Liver (tissue), 9 donors: ENCODE measurements around the gene LRRTM4. TPM values are rescaled to one million over a fixed set of nuclear protein-coding genes. Genes with fewer than 3 reads are reported as not detected.

Source experiments
- DNase-seq: peaks from one replicate; pipeline ENCODE4 v3.0.0-alpha.2; 2017; ENCODE audit warnings: low spot score
- H3K27ac ChIP-seq, 2 donors: one replicate each; pipeline ENCODE4 v1.7.0; 2013; ENCODE audit warnings: inconsistent platforms in 2 of 2, low read length in 2 of 2, control low read depth in 1 of 2, low read depth in 1 of 2, mild to moderate bottlenecking in 1 of 2
- H3K27me3 ChIP-seq, 4 donors: one replicate each; pipeline versions ENCODE4 v1.6.1 to v1.7.0; 2013; ENCODE audit warnings: low read length in 3 of 4, inconsistent platforms in 1 of 4, mild to moderate bottlenecking in 1 of 4, moderate library complexity in 1 of 4; ENCODE audit not compliant: control insufficient read depth in 4 of 4, insufficient read depth in 4 of 4
- H3K36me3 ChIP-seq, 4 donors: one replicate each; pipeline versions ENCODE4 v1.6.1 to v1.7.0; 2013; ENCODE audit warnings: low read length in 3 of 4, mild to moderate bottlenecking in 3 of 4, low read depth in 1 of 4, moderate library complexity in 1 of 4; ENCODE audit not compliant: control insufficient read depth in 4 of 4, insufficient read depth in 3 of 4
- H3K4me1 ChIP-seq, 4 donors: one replicate each; pipeline versions ENCODE4 v1.6.1 to v1.7.0; 2013; ENCODE audit warnings: low read length in 3 of 4, mild to moderate bottlenecking in 3 of 4, moderate library complexity in 1 of 4; ENCODE audit not compliant: control insufficient read depth in 4 of 4, insufficient read depth in 4 of 4
- H3K4me3 ChIP-seq, 3 donors: one replicate each; pipeline versions ENCODE4 v1.6.1 to v1.7.0; 2013; ENCODE audit warnings: low read length in 3 of 3, control low read depth in 1 of 3, low read depth in 1 of 3, mild to moderate bottlenecking in 1 of 3
- H3K9ac ChIP-seq, 2 donors: one replicate each; pipeline ENCODE4 v1.7.0; 2013; ENCODE audit warnings: low read length in 2 of 2, mild to moderate bottlenecking in 2 of 2, moderate library complexity in 2 of 2, control low read depth in 1 of 2, low read depth in 1 of 2
- H3K9me3 ChIP-seq, 4 donors: one replicate each; pipeline versions ENCODE4 v1.6.1 to v1.7.0; 2013; ENCODE audit warnings: low read length in 3 of 4; ENCODE audit not compliant: control insufficient read depth in 4 of 4
- ATF3 ChIP-seq: IDR thresholded peaks from 2 replicates; pipeline ENCODE4 v1.6.1; 2016; ENCODE audit warnings: antibody characterized with exemption
- CTCF ChIP-seq: fragments of 150-350 bp; IDR thresholded peaks from 2 replicates; pipeline ENCODE4 v1.5.1; 2017; ENCODE audit warnings: improper control_type of control experiment, low read depth, low read length; ENCODE audit not compliant: missing input control
- EGR1 ChIP-seq, 2 donors: IDR thresholded peaks; 2 replicates each; pipeline ENCODE4 v1.6.1; 2016 to 2018; ENCODE audit warnings: antibody characterized with exemption in 2 of 2, low read depth in 2 of 2
- FOXA1 ChIP-seq: IDR thresholded peaks from 2 replicates; pipeline ENCODE4 v1.6.1; 2016; ENCODE audit warnings: antibody characterized with exemption
- FOXA2 ChIP-seq: IDR thresholded peaks from 2 replicates; pipeline ENCODE4 v1.6.1; 2016; ENCODE audit warnings: antibody characterized with exemption
- GABPA ChIP-seq, 2 donors: IDR thresholded peaks in 1 of 2; conservative IDR thresholded peaks in 1 of 2; 2 replicates each; pipeline ENCODE4 v1.6.1; 2016; ENCODE audit warnings: antibody characterized with exemption in 2 of 2, mild to moderate bottlenecking in 1 of 2, moderate library complexity in 1 of 2
- HNF4A ChIP-seq, 2 donors: conservative IDR thresholded peaks; 2 replicates each; pipeline ENCODE4 v1.6.1; 2016; ENCODE audit warnings: antibody characterized with exemption in 2 of 2, mild to moderate bottlenecking in 2 of 2
- HNF4G ChIP-seq: IDR thresholded peaks from 2 replicates; pipeline ENCODE4 v1.6.1; 2016; ENCODE audit warnings: antibody characterized with exemption
- JUND ChIP-seq, 2 donors: IDR thresholded peaks; 2 replicates each; pipeline ENCODE4 v1.6.1; 2016; ENCODE audit warnings: antibody characterized with exemption in 2 of 2
- MAX ChIP-seq: IDR thresholded peaks from 2 replicates; pipeline ENCODE4 v1.6.1; 2016; ENCODE audit warnings: antibody characterized with exemption
- NR2F2 ChIP-seq: IDR thresholded peaks from 2 replicates; pipeline ENCODE4 v1.6.1; 2016; ENCODE audit warnings: antibody characterized with exemption
- RAD21 ChIP-seq, 2 donors: IDR thresholded peaks; 2 replicates each; pipeline ENCODE4 v1.6.1; 2016; ENCODE audit warnings: antibody characterized with exemption in 2 of 2, mild to moderate bottlenecking in 2 of 2
- REST ChIP-seq: IDR thresholded peaks from 2 replicates; pipeline ENCODE4 v1.6.1; 2016; ENCODE audit warnings: antibody characterized with exemption, mild to moderate bottlenecking
- SP1 ChIP-seq: IDR thresholded peaks from 2 replicates; pipeline ENCODE4 v1.6.1; 2018; ENCODE audit warnings: antibody characterized with exemption, mild to moderate bottlenecking
- TAF1 ChIP-seq: conservative IDR thresholded peaks from 2 replicates; pipeline ENCODE4 v1.6.1; 2016; ENCODE audit warnings: antibody characterized with exemption, mild to moderate bottlenecking
- ZBTB33 ChIP-seq: IDR thresholded peaks from 2 replicates; pipeline ENCODE4 v1.6.1; 2016; ENCODE audit warnings: antibody characterized with exemption
- WGBS: extraction: QIAGEN DNeasy Blood & Tissue Kit; methylation state at CpG from one replicate; pipeline ENCODE4 v1.1.7; 2013; 5-methylcytosine and 5-hydroxymethylcytosine counted together
- polyA plus RNA-seq, 2 donors: library from polyadenylated mRNA; stranded (reverse) in 1 of 2; unstranded in 1 of 2; fragments of 200-250 nt in 1 of 2; fragments of >200 nt in 1 of 2; fragmentation: Nextera tagmentation in 1 of 2; extraction: Ambion mirVana in 1 of 2; gene quantifications; one replicate each; pipeline versions ENCODE4 v1.2.1 to v1.2.3, GENCODE V29; 2013 to 2015
- total RNA-seq, 2 donors: library from RNA; depleted of rRNA; stranded (reverse); fragments of >200 nt; gene quantifications; one replicate each; pipeline ENCODE4 v1.2.3, GENCODE V29; 2014
- donor health status: healthy.
- donor health status: healthy.
- donor health status: healthy.
- donor health status: healthy.
- donor health status: healthy.

Gene LRRTM4
- total and polyA plus RNA-seq, 4 donors: 0.06 to 0.09 (median 0.08) TPM; not detected in 1

GRCh38 chr2:77108915-77109314 is 413.3 kb downstream of the LRRTM4 start:
- Histone ChIP-seq H3K4me3 (no peak overlapping the region), H3K4me1 (peaks cover 0 to 4% (median 0%) of the 10 kb centered on the region in 4 donors), H3K27me3 (no peaks in the 10 kb centered on the region), H3K36me3 (no peaks in the 10 kb centered on the region), H3K9ac (peak overlapping the region in 1 of 2 donors; percentile 22), H3K9me3 (peaks cover 0 to 2% (median 0%) of the 10 kb centered on the region in 4 donors), H3K27ac (no peak overlapping the region)
- WGBS: 35% methylated on average over 1 of the region's 1 CpG
- no peak for DNase-seq
- TF ChIP-seq GABPA (IDR thresholded peaks at IDR 0.05 in 1 of 2, conservative IDR thresholded peaks at IDR 0.05 in 1 of 2): no peak
- peak; percentile 22 for TF ChIP-seq SP1

GRCh38 chr2:77105008-77105407 is 417.2 kb downstream of the LRRTM4 start:
- TF ChIP-seq SP1: no peak
- no peak for TF ChIP-seq NR2F2
- no peak for TF ChIP-seq ATF3
- TF ChIP-seq RAD21 (IDR thresholded peaks at IDR 0.05): no peak
- no peak for TF ChIP-seq GABPA (IDR thresholded peaks at IDR 0.05 in 1 of 2, conservative IDR thresholded peaks at IDR 0.05 in 1 of 2)
- no peak for TF ChIP-seq JUND (IDR thresholded peaks at IDR 0.05)
- TF ChIP-seq EGR1 (IDR thresholded peaks at IDR 0.05; ENCODE audit: low read depth in 2 of 2): no peak
- TF ChIP-seq REST: no peak
- no peak for TF ChIP-seq MAX
- no peak for TF ChIP-seq HNF4G
- no peak for TF ChIP-seq CTCF
- no peak for TF ChIP-seq ZBTB33
- no peak for TF ChIP-seq TAF1
- no peak for TF ChIP-seq FOXA1
- TF ChIP-seq FOXA2: no peak
- no peak for TF ChIP-seq HNF4A (conservative IDR thresholded peaks at IDR 0.05)
- no peak for DNase-seq
- H3K4me3 ChIP-seq: no peak overlapping the region
- H3K9ac ChIP-seq: no peak overlapping the region
- no peaks in the 10 kb centered on the region for H3K27me3 ChIP-seq
- H3K4me1 ChIP-seq: peaks cover 0 to 4% (median 0%) of the 10 kb centered on the region in 4 donors
- H3K9me3 ChIP-seq: no peaks in the 10 kb centered on the region
- WGBS: 70% methylated on average over 3 of the region's 3 CpGs
- no peaks in the 10 kb centered on the region for H3K36me3 ChIP-seq
- H3K27ac ChIP-seq: no peak overlapping the region
